AG09309 (cell line): ENCODE data around the gene SLC7A9.

Source experiments
- DNase-seq: peaks from one replicate; pipeline ENCODE4 v3.0.0-alpha.2; 2010; ENCODE audit warnings: low read depth
- H3K4me3 ChIP-seq: 2 replicates; pipeline ENCODE4 v1.5.1; 2011; ENCODE audit warnings: mild to moderate bottlenecking, low read depth, low read length, moderate library complexity; ENCODE audit not compliant: control insufficient read depth
- TF ChIP-seq, protein P1 (sequence below): IDR thresholded peaks from 2 replicates; pipeline ENCODE4 v1.5.1; 2011; ENCODE audit warnings: mild to moderate bottlenecking, low read depth, low read length, inconsistent platforms; ENCODE audit not compliant: insufficient read depth, control insufficient read depth; ENCODE audit errors: missing control alignments

Gene SLC7A9

DNA sequence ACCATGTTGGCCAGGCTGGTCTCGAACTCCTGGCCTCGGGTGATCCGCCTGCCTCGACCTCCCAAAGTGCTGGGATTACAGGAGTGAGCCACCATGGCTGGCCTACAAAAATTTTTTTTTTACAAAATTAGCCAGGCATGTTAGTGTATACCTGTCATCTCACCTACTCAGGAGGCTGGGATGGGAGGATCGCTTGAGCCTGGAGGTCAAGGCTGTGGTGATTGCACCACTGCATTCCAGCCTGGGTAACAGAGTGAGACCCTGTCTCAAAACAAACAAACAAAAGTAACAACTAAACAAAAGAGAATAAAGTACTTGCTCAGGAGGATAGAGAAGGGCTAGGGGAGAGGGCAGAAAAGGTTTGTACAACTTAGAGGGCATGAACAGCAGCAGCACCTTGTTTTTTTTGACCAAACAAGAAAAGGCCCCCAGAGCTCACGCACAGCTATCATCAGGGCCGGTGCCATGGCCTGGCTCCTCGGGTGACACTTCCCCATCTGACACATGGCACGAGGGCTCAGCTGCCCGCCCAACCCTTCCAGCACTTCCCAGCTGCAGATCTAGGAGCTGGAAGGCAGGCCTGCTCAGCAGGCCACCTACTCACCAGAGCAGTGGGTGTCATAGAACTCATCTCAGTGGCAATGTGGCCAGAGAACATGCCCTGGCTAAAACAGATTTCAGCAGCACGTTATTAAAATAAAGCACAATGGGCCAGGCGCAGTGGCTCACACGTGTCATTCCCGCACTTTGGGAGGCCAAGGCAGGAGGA, 8.6 kb upstream of the SLC7A9 start:
- TF ChIP-seq, protein P1, sequence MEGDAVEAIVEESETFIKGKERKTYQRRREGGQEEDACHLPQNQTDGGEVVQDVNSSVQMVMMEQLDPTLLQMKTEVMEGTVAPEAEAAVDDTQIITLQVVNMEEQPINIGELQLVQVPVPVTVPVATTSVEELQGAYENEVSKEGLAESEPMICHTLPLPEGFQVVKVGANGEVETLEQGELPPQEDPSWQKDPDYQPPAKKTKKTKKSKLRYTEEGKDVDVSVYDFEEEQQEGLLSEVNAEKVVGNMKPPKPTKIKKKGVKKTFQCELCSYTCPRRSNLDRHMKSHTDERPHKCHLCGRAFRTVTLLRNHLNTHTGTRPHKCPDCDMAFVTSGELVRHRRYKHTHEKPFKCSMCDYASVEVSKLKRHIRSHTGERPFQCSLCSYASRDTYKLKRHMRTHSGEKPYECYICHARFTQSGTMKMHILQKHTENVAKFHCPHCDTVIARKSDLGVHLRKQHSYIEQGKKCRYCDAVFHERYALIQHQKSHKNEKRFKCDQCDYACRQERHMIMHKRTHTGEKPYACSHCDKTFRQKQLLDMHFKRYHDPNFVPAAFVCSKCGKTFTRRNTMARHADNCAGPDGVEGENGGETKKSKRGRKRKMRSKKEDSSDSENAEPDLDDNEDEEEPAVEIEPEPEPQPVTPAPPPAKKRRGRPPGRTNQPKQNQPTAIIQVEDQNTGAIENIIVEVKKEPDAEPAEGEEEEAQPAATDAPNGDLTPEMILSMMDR: no peak
- no peak for DNase-seq
- no peak overlapping the region for H3K4me3 ChIP-seq

DNA sequence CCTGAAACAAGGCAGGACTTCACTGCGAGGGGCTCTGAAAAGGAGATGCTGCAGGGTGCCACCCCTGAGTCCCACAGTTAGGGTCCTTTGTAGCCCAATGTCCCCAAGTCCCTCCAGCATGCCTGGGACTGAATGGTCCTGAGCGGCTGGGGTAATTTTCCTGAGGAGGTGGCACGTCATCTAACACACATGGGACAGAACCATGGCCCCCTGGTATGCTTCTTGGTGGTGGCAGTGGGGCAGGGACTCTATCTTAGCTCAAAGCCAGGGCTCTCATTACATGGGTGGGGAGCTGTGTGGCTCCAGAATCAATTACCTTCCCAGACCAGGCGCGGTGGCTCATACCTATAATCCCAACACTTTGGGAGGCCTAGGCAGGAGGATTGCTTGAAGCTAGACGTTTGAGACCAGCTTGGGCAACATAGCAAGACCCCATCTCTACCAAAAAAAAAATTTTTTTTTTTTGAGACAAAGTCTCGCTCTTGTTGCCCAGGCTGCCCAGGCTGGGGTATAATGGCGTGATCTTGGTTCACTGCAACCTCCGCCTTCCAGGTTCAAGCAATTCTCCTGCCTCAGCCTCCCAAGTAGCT, 7.9 kb upstream of the SLC7A9 start:
- no peak for DNase-seq
- TF ChIP-seq, protein P1: no peak
- H3K4me3 ChIP-seq: no peak overlapping the region

DNA sequence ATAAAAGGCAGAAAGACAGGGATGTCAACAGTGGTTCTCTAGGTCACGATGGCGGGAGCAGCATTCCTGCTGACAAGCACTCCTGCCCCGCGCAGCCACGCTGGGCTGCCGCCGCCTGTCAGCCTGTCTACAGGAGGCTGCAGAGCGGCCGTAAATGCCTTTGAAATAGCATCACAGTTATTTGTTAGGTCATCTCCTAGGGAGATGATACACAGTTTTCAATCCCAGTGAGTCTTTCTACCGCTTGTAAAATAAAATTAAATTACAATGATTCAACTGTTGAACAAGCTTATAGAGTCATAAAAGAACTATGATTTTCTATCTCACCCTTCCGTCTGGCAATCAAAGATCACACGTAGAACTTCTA, 7.3 kb upstream of the SLC7A9 start:
- TF ChIP-seq, protein P1: no peak
- DNase-seq: peak; percentile 82
- H3K4me3 ChIP-seq: no peak overlapping the region

DNA sequence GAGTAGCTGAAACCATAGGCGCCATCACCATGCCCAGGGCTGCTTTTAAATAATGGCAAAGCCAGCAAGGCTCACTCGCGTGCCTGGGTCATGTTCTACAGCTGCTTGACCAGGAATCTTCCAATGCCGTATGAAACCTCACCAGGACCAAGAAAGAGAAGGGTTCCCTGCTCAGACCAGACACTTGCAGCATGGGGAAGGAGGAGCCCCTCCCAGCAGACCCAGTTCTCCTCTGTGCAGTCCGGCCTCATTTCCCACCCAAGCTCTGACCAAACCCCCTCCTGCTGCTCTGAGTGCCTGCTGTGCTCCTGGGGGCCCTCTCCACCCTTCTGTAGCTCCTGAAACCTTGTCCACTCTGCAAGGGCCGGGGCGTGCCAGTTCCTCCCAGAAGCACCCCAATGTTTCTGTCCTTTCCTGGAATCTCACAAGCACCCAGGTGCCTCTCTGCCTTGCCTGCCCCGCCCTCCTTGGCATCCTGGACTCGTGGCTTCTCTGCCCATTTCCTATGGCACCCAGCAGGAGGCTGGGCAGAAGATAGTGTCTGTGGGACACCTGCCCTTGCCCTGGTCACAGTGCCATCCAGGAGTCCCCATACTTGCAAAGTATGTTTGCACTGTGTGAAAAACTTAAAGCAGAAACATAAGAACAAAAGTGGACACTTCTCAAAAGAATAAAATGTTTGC, 6.8 kb upstream of the SLC7A9 start:
- H3K4me3 ChIP-seq: no peak overlapping the region
- no peak for DNase-seq
- TF ChIP-seq, protein P1: no peak

DNA sequence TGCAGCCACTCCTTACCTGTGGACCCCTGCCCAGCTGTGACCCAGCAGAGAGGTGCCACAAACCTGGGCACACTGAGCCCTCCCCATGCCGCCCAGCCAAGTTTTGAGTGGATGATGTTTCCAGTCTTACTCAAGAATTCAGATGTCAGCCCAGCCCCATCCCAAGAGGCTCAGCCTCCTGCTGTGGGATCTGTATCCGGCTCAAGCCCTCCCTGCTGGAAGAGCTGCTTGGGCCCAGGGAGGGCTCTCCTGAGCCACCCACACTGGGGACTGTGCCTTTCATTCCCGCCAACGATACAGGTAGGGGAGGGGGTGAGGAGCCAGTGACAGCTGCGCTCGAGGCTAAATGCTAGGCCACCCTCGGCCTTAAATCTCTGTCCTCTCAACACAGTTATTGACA, 5.9 kb upstream of the SLC7A9 start:
- no peak overlapping the region for H3K4me3 ChIP-seq
- no peak for DNase-seq
- TF ChIP-seq, protein P1: no peak

DNA sequence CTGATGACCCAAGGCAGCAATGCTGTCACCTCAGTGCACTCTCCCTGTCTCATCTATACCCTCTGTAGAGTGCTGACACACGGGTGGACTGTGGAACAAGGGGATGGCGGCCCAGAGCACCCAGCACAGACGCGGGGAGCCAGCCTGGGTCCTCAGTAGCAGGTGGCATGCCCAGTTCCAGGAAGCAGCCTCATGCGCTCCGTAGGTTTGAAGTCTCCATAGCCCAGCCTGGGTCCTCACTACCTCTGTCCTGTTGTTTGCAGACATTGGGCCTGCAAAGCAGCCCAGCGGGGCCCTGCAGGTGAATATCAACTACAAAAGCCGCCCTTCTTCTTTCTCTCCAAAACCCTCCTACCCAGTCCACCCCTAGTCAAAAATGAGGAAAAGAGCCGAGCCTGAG, 5.0 kb upstream of the SLC7A9 start:
- no peak overlapping the region for H3K4me3 ChIP-seq
- no peak for DNase-seq
- TF ChIP-seq, protein P1: no peak
